Measurements from ENCODE around the gene HRAS.
A peak's percentile ranks its signal among the peaks of the same experiment; 100 is the strongest.

HRAS gene

GRCh38 chr11:565921-566509 lies 30.6 kb upstream of the HRAS start:
- DNase-seq = no peak
- H3K27me3 ChIP-seq (replicated peaks in 2 of 5; ENCODE audit: control insufficient read depth in 4 of 5, insufficient read depth in 5 of 5, low read length in 4 of 5) = peaks cover 0 to 13% (median 11%) of the 10 kb centered on the region in 5 experiments
- H3K4me1 ChIP-seq (ENCODE audit: control extremely low read depth in 1 of 4, control insufficient read depth in 4 of 4, insufficient read depth in 4 of 4, low read length in 3 of 4) = peaks cover 0 to 25% (median 22%) of the 10 kb centered on the region in 4 experiments
- no peak overlapping the region for H3K27ac ChIP-seq (ENCODE audit: insufficient read depth in 1 of 2, low read depth in 1 of 2, low read length in 2 of 2, poor library complexity in 1 of 2, severe bottlenecking in 2 of 2)
- POLR2A ChIA-PET = no interaction called here
- no peak overlapping the region for H3K4me3 ChIP-seq (ENCODE audit: control insufficient read depth in 1 of 7, extremely low read depth in 1 of 7, insufficient read depth in 4 of 7, low read depth in 2 of 7, low read length in 6 of 7)
- CTCF ChIA-PET = interaction anchor here (0.6 to 1.7 kb wide), 3 partner anchors 10 to 253 kb away, joined by 3 to 6 read pairs (median 3); no protein-coding TSS in a partner anchor
- WGBS (ENCODE audit: insufficient coverage) = 92% methylated on average over 11 of the region's 12 CpGs
- no peaks in the 10 kb centered on the region for H3K9me3 ChIP-seq (ENCODE audit: control extremely low read depth in 1 of 5, control insufficient read depth in 4 of 5, insufficient read depth in 2 of 5, low read depth in 1 of 5, low read length in 4 of 5)
- H3K36me3 ChIP-seq (ENCODE audit: control insufficient read depth in 4 of 4, insufficient read depth in 4 of 4, low read length in 3 of 4) = peaks cover 0 to 10% (median 4%) of the 10 kb centered on the region in 4 experiments

- no peak overlapping the region for H3K27ac ChIP-seq (ENCODE audit: insufficient read depth in 1 of 2, low read depth in 1 of 2, low read length in 2 of 2, poor library complexity in 1 of 2, severe bottlenecking in 2 of 2)
- DNase-seq = no peak
- peaks cover 0 to 5% (median 0%) of the 10 kb centered on the region in 5 experiments for H3K27me3 ChIP-seq (replicated peaks in 2 of 5; ENCODE audit: control insufficient read depth in 4 of 5, insufficient read depth in 5 of 5, low read length in 4 of 5)
- no peaks in the 10 kb centered on the region for H3K9me3 ChIP-seq (ENCODE audit: control extremely low read depth in 1 of 5, control insufficient read depth in 4 of 5, insufficient read depth in 2 of 5, low read depth in 1 of 5, low read length in 4 of 5)
- POLR2A ChIA-PET = no interaction called here
- H3K4me3 ChIP-seq (ENCODE audit: control insufficient read depth in 1 of 7, extremely low read depth in 1 of 7, insufficient read depth in 4 of 7, low read depth in 2 of 7, low read length in 6 of 7) = no peak overlapping the region
- CTCF ChIA-PET = interaction anchor here (1.3 to 2.1 kb wide), 3 partner anchors 9 to 31 kb away, joined by 3 to 6 read pairs (median 4); no protein-coding TSS in a partner anchor
- H3K36me3 ChIP-seq (ENCODE audit: control insufficient read depth in 4 of 4, insufficient read depth in 4 of 4, low read length in 3 of 4) = peaks cover 0 to 10% (median 4%) of the 10 kb centered on the region in 4 experiments
- WGBS (ENCODE audit: insufficient coverage) = 95% methylated on average over 10 of the region's 12 CpGs
- peaks cover 0 to 25% (median 24%) of the 10 kb centered on the region in 4 experiments for H3K4me1 ChIP-seq (ENCODE audit: control extremely low read depth in 1 of 4, control insufficient read depth in 4 of 4, insufficient read depth in 4 of 4, low read length in 3 of 4)
Observed at GRCh38 chr11:563812-564578, 28.6 kb upstream of the HRAS start.

- Histone ChIP-seq H3K4me3 (ENCODE audit: control insufficient read depth in 1 of 7, extremely low read depth in 1 of 7, insufficient read depth in 4 of 7, low read depth in 2 of 7, low read length in 6 of 7) (no peak overlapping the region), H3K9me3 (ENCODE audit: control extremely low read depth in 1 of 5, control insufficient read depth in 4 of 5, insufficient read depth in 2 of 5, low read depth in 1 of 5, low read length in 4 of 5) (no peaks in the 10 kb centered on the region), H3K36me3 (ENCODE audit: control insufficient read depth in 4 of 4, insufficient read depth in 4 of 4, low read length in 3 of 4) (peaks cover 0 to 10% (median 4%) of the 10 kb centered on the region in 4 experiments), H3K27me3 (replicated peaks in 2 of 5; ENCODE audit: control insufficient read depth in 4 of 5, insufficient read depth in 5 of 5, low read length in 4 of 5) (peaks cover 0 to 9% (median 5%) of the 10 kb centered on the region in 5 experiments), H3K4me1 (ENCODE audit: control extremely low read depth in 1 of 4, control insufficient read depth in 4 of 4, insufficient read depth in 4 of 4, low read length in 3 of 4) (peaks cover 0 to 23% (median 21%) of the 10 kb centered on the region in 4 experiments), H3K27ac (ENCODE audit: insufficient read depth in 1 of 2, low read depth in 1 of 2, low read length in 2 of 2, poor library complexity in 1 of 2, severe bottlenecking in 2 of 2) (no peak overlapping the region)
- ChIA-PET CTCF (interaction anchor here (1.5 to 2.1 kb wide), 2 partner anchors 8 to 32 kb away, joined by 4 to 6 read pairs; no protein-coding TSS in a partner anchor), POLR2A (no interaction called here)
- WGBS (ENCODE audit: insufficient coverage) = 98% methylated on average over 17 of the region's 18 CpGs
- no peak for DNase-seq
Observed at GRCh38 chr11:563066-563811, 27.9 kb upstream of the HRAS start.

GRCh38 chr11:562046-562645 lies 26.8 kb upstream of the HRAS start:
- ChIA-PET POLR2A (no interaction called here), CTCF (interaction anchor here (1.1 kb wide), 1 partner anchor 24 kb away, joined by 3 read pairs; no protein-coding TSS in a partner anchor)
- H3K36me3 ChIP-seq (ENCODE audit: control insufficient read depth in 4 of 4, insufficient read depth in 4 of 4, low read length in 3 of 4) = peaks cover 0 to 10% (median 4%) of the 10 kb centered on the region in 4 experiments
- no peak for DNase-seq
- peak overlapping the region in 5 of 7 experiments; percentile 50 to 85 (median 81) for H3K4me3 ChIP-seq (ENCODE audit: control insufficient read depth in 1 of 7, extremely low read depth in 1 of 7, insufficient read depth in 4 of 7, low read depth in 2 of 7, low read length in 6 of 7)
- no peaks in the 10 kb centered on the region for H3K9me3 ChIP-seq (ENCODE audit: control extremely low read depth in 1 of 5, control insufficient read depth in 4 of 5, insufficient read depth in 2 of 5, low read depth in 1 of 5, low read length in 4 of 5)
- peaks cover 0 to 18% (median 16%) of the 10 kb centered on the region in 4 experiments for H3K4me1 ChIP-seq (ENCODE audit: control extremely low read depth in 1 of 4, control insufficient read depth in 4 of 4, insufficient read depth in 4 of 4, low read length in 3 of 4)
- WGBS (ENCODE audit: insufficient coverage) = 97% methylated on average over 27 of the region's 29 CpGs
- peaks cover 0 to 20% (median 0%) of the 10 kb centered on the region in 5 experiments for H3K27me3 ChIP-seq (replicated peaks in 2 of 5; ENCODE audit: control insufficient read depth in 4 of 5, insufficient read depth in 5 of 5, low read length in 4 of 5)
- H3K27ac ChIP-seq (ENCODE audit: insufficient read depth in 1 of 2, low read depth in 1 of 2, low read length in 2 of 2, poor library complexity in 1 of 2, severe bottlenecking in 2 of 2) = no peak overlapping the region

GRCh38 chr11:561148-562003 lies 26.0 kb upstream of the HRAS start:
- DNase-seq = peak in 2 of 3 donors; percentile 31 to 33
- 8% methylated on average over 46 of the region's 67 CpGs for WGBS (ENCODE audit: insufficient coverage)

More at GRCh38 chr11:561148-562003, 26.0 kb upstream of the HRAS start:
- peaks cover 0 to 20% (median 17%) of the 10 kb centered on the region in 4 experiments for H3K4me1 ChIP-seq (ENCODE audit: control extremely low read depth in 1 of 4, control insufficient read depth in 4 of 4, insufficient read depth in 4 of 4, low read length in 3 of 4)
- peak overlapping the region in 1 of 2 experiments; percentile 34 for H3K27ac ChIP-seq (ENCODE audit: insufficient read depth in 1 of 2, low read depth in 1 of 2, low read length in 2 of 2, poor library complexity in 1 of 2, severe bottlenecking in 2 of 2)
- POLR2A ChIA-PET = no interaction called here
- CTCF ChIA-PET = interaction anchor here (1.1 kb wide), 1 partner anchor 23 kb away, joined by 3 read pairs; no protein-coding TSS in a partner anchor
- H3K36me3 ChIP-seq (ENCODE audit: control insufficient read depth in 4 of 4, insufficient read depth in 4 of 4, low read length in 3 of 4) = peaks cover 0 to 10% (median 4%) of the 10 kb centered on the region in 4 experiments
- peak overlapping the region; percentile 50 to 85 (median 78) for H3K4me3 ChIP-seq (ENCODE audit: control insufficient read depth in 1 of 7, extremely low read depth in 1 of 7, insufficient read depth in 4 of 7, low read depth in 2 of 7, low read length in 6 of 7)
- H3K9me3 ChIP-seq (ENCODE audit: control extremely low read depth in 1 of 5, control insufficient read depth in 4 of 5, insufficient read depth in 2 of 5, low read depth in 1 of 5, low read length in 4 of 5) = no peaks in the 10 kb centered on the region
- peaks cover 0 to 27% (median 6%) of the 10 kb centered on the region in 5 experiments for H3K27me3 ChIP-seq (replicated peaks in 2 of 5; ENCODE audit: control insufficient read depth in 4 of 5, insufficient read depth in 5 of 5, low read length in 4 of 5)
